Testis (tissue), 3 donors: ENCODE data around the gene FIBCD1. TPM values are rescaled to one million over a fixed set of nuclear protein-coding genes. Genes with fewer than 3 reads are reported as not detected.

ENCODE experiments used
- DNase-seq: peaks from one replicate; pipeline ENCODE4 v3.0.0-alpha.2; 2019
- H3K27ac ChIP-seq, 2 donors: fragments of 200-600 bp; sonication (generic); one replicate each; pipeline ENCODE4 v1.5.1; 2019
- H3K27me3 ChIP-seq: fragments of 200-600 bp; sonication (generic); one replicate; pipeline ENCODE4 v1.5.1; 2019
- H3K36me3 ChIP-seq: fragments of 200-600 bp; sonication (generic); one replicate; pipeline ENCODE4 v1.5.1; 2017; ENCODE audit warnings: low read depth; ENCODE audit errors: missing control alignments
- H3K4me1 ChIP-seq: fragments of 200-600 bp; sonication (generic); one replicate; pipeline ENCODE4 v1.5.1; 2019
- H3K4me3 ChIP-seq, 2 donors: fragments of 200-600 bp; sonication (generic); one replicate each; pipeline ENCODE4 v1.5.1; 2017 to 2019
- H3K9me3 ChIP-seq: fragments of 200-600 bp; sonication (generic); one replicate; pipeline ENCODE4 v1.5.1; 2017
- POLR2A ChIP-seq: fragments of 450-650 bp; IDR thresholded peaks from one replicate; pipeline ENCODE4 v1.6.1; 2017; ENCODE audit warnings: antibody characterized with exemption, mild to moderate bottlenecking, moderate library complexity
- WGBS, 2 donors: methylation state at CpG; one replicate each; pipeline ENCODE4 v1.1.5; 2018; 5-methylcytosine and 5-hydroxymethylcytosine counted together
- intact Hi-C: fragments of 100-400 bp; cut with DNase I; formaldehyde crosslinking; loops from one replicate; pipeline ENCODE4 v1.15.1; 2023; ENCODE audit warnings: low total_unique reads
- polyA plus RNA-seq: library from polyadenylated mRNA; stranded (reverse); fragments of 350-450 nt; fragmentation: Illumina TruSeq; extraction: RNeasy Lipid Tissue Mini Kit (QIAGEN cat#74804); gene quantifications from one replicate; pipeline ENCODE4 v1.2.3, GENCODE V29; 2014; ENCODE audit warnings: low read depth, low replicate concordance; ENCODE audit not compliant: insufficient read depth
- total RNA-seq, 2 donors: library from RNA; depleted of rRNA; stranded (reverse); fragments of >200 nt; gene quantifications; one replicate each; pipeline ENCODE4 v1.2.3, GENCODE V29; 2016
- TF ChIP-seq, protein P1 (sequence below), 3 experiments: fragments of 450-650 bp in 2 of 3; fragments of 200-600 bp in 1 of 3; sonication (generic) in 1 of 3; IDR thresholded peaks; one replicate each; pipeline ENCODE4 v1.5.1; 2016 to 2019; ENCODE audit warnings: antibody characterized with exemption in 3 of 3, mild to moderate bottlenecking in 2 of 3, moderate library complexity in 1 of 3

The FIBCD1 gene
- total and polyA plus RNA-seq, 3 donors from 2014 or later: 20.8 to 33.5 (median 29.1) TPM

DNA sequence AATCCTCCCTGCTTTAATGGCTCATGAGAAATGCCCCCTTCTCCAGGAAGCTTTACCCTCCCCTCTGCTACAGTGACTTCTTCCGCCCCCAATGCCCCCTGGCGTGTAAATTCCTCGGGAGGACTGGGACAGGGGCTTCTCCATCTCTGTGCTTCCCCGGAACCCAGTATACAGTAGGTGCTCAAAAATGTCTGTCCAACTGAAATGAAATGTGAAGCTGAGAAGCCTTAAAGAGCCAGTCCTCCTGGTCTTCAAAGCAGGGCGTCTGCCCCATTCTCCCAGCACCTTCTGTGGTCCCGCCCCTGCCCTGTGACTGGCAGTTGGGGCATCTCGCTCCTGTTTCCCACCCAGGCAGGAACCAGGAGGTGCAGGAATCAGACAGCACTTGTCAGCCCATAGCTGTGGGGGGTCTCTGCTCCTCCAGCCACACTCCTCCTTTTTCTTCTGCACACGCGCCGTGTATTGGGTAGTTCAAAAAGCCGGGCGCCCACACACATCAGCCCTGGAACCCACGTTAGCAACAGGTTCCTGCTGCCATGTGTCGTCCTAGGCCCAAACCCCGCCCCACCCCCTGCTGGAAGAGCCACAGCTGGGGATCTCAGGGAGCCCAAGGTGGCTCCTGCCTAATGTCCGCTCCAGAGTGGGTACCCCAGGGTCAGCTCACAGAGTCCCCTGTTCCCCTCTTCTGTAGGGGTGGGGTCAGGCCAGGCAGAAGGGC is 16.0 kb downstream of the FIBCD1 start:
- Histone ChIP-seq H3K9me3 (no peaks in the 10 kb centered on the region), H3K4me3 (no peak overlapping the region), H3K4me1 (peaks cover 17% of the 10 kb centered on the region), H3K36me3 (no peaks in the 10 kb centered on the region), H3K27ac (no peak overlapping the region), H3K27me3 (no peaks in the 10 kb centered on the region)
- intact Hi-C loops: no loop called here
- WGBS, 2 donors: 88 to 91% methylated on average over 16 of the region's 16 CpGs
- TF ChIP-seq POLR2A: no peak
- TF ChIP-seq, protein P1, sequence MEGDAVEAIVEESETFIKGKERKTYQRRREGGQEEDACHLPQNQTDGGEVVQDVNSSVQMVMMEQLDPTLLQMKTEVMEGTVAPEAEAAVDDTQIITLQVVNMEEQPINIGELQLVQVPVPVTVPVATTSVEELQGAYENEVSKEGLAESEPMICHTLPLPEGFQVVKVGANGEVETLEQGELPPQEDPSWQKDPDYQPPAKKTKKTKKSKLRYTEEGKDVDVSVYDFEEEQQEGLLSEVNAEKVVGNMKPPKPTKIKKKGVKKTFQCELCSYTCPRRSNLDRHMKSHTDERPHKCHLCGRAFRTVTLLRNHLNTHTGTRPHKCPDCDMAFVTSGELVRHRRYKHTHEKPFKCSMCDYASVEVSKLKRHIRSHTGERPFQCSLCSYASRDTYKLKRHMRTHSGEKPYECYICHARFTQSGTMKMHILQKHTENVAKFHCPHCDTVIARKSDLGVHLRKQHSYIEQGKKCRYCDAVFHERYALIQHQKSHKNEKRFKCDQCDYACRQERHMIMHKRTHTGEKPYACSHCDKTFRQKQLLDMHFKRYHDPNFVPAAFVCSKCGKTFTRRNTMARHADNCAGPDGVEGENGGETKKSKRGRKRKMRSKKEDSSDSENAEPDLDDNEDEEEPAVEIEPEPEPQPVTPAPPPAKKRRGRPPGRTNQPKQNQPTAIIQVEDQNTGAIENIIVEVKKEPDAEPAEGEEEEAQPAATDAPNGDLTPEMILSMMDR (IDR thresholded peaks at IDR 0.05): no peak
- no peak for DNase-seq

DNA sequence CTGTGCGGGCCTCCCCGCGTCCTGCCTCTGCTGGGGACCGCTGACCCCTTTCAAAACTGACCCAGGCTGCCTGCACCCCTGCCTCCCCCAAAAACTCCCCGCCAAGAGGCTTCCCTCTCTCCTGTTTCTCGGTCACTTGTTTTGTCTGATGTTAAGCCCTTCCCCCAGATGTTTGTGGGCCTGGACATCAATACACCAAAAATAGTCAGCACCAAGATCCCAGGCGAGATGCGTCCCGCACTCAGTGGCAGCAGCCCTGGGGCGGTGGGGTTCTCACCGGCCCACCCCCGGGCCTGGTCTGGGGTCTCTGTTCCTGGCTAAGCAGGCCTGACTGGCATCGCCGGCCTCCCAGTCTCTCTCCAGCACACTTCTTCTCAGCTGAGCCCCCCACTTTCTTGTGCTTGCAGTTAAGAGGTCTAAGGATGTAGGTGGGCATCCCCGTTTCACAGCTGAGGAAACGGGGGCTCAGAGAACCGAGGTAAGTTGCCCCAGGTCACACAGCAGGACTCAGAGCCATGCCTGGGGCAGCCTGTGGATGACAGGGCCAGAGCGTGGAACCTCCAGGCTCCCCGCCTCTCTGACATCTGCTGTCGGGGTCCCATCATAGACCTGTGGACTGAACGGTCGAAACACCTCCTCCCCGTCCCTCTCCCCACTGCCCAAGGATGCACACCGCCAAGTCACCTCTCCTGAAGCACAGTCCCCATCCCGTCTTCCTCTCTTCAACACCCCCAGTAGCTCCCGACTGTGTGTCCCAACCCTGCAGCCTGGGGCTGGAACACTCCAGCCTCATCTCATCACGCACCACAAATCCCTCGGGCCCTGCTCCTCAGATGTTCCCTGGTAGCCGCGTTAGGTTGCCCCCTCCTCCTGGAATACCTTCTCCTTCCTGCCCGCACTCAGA is 16.8 kb downstream of the FIBCD1 start:
- no peaks in the 10 kb centered on the region for H3K9me3 ChIP-seq
- no peak overlapping the region for H3K4me3 ChIP-seq
- H3K27me3 ChIP-seq: no peaks in the 10 kb centered on the region
- TF ChIP-seq, protein P1 (IDR thresholded peaks at IDR 0.05): no peak
- TF ChIP-seq POLR2A: no peak
- 81 to 82% methylated on average over 26 to 31 of the region's 31 CpGs for WGBS, 2 donors
- no peak overlapping the region for H3K27ac ChIP-seq
- H3K36me3 ChIP-seq: no peaks in the 10 kb centered on the region
- peaks cover 17% of the 10 kb centered on the region for H3K4me1 ChIP-seq
- DNase-seq: no peak
- intact Hi-C loops: no loop called here

DNA sequence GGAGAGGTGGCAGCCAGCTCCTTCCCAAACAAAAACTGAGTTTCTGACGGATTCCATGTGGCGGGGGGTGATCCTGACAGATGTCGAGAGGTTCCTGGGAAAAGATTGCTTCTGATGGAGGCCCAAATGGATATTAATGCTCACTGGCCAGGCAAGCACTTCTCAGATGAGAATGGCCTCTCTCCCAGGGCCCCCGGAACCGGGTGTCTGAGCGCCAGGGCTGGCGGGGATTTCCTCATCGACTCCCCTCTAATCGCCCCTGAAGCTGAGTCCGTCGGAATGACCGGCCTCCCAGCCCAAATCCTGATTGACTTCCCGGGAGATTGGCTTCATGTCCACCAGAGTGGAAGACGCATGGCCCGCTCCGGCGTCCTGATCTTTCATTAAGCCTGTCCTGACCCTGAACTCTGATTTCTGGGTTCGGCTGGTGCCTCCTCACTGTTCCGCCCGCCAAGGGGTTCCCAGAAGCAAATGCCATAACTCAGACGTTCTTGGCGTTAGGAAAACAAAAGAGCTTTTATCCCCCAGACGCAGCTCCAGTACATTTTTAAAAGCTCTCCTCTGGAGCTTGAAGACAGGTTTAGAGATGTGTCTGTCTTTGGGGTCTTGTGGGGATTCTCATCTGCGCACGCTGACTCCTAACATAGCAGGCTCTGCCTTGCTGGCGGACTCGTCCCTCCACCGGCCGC is 17.6 kb downstream of the FIBCD1 start:
- 39 to 44% methylated on average over 26 to 29 of the region's 29 CpGs for WGBS, 2 donors
- H3K27me3 ChIP-seq: no peaks in the 10 kb centered on the region

DNA sequence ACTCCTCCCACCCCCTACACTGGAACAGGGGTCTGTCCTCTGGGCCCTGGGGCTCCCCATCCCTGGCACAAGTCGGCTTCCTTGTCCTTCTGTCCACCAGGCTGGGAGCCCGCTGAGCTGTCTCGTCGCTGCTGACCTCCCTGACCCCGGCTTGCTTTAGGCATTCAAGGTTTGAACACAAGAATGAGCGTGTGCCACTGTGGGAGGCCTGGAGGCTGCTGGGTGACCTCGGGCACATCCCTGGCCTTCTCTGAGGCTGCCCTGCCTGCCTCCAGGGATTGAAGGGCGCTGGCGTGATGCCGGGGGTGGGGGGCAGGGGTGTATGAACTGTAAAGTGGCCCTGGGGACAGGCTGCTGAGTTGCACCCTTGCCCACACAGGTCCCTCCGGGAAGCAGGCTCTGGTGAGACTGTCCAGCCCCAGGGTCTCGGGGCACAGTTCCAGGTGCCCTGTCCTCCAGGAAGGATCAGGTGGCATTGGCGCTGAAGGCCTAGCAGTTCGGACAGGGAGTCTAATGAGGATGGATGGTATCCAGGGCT is 18.2 kb downstream of the FIBCD1 start:
- Histone ChIP-seq H3K27me3 (no peaks in the 10 kb centered on the region), H3K36me3 (no peaks in the 10 kb centered on the region), H3K9me3 (no peaks in the 10 kb centered on the region), H3K27ac (no peak overlapping the region), H3K4me3 (no peak overlapping the region), H3K4me1 (peaks cover 17% of the 10 kb centered on the region)
- 73 to 88% methylated on average over 8 to 14 of the region's 14 CpGs for WGBS, 2 donors
- no peak for TF ChIP-seq POLR2A
- TF ChIP-seq, protein P1 (IDR thresholded peaks at IDR 0.05): no peak
- intact Hi-C loops: no loop called here
- no peak for DNase-seq

More for the DNA sequence above, 17.6 kb downstream of the FIBCD1 start:
- DNase-seq: no peak
- Histone ChIP-seq H3K4me1 (peaks cover 17% of the 10 kb centered on the region), H3K27ac (no peak overlapping the region), H3K36me3 (no peaks in the 10 kb centered on the region), H3K9me3 (no peaks in the 10 kb centered on the region), H3K4me3 (no peak overlapping the region)
- intact Hi-C loops: no loop called here
- TF ChIP-seq, protein P1 (IDR thresholded peaks at IDR 0.05): no peak
- TF ChIP-seq POLR2A: no peak
